SHP77 treated with DMSO at 0.1 percent for 48 hours (cell line): Measurements from ENCODE around the gene RAB11A.

Source experiments
- DNase-seq: peaks from one replicate; lab custom pipeline; 2025; lab: John Stamatoyannopoulos, UW

RAB11A gene

DNA sequence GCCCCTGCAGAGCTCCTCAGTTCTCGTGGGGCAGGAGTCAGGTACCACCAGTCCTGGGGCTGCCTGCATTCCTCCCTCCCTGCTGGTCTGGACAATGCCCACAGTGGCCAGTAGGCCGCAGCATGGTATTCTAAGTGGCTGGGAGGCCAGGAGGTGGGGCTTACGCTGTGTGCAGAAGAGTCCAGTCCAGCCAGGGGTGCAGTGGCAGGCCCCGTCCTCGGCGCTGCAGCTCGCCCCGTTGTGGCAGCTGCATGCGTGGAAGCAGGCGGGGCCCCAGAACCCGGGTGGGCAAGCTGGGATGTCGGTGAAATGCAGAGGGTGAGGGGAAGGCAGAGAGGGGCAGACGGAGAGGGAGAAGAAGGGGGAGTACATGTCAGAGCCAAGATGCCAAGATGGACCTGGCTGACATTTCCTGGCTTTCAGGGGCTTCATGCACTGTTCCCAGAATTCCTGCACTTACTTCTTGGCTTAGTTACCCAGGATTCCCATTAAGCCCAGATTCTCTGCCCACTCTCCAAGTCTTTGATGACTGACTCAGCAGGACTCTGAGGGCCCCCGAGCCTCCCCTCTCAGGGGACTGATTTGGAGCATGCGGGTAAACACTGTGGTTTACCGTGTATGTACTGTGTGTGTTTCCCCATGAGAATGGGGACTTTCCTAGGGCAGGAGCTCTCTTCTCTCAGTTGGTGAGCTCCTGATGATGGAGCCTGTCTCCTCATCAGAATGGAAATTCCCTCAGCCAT, 47.5 kb downstream of the RAB11A start:
- DNase-seq, result peak; percentile 69

DNA sequence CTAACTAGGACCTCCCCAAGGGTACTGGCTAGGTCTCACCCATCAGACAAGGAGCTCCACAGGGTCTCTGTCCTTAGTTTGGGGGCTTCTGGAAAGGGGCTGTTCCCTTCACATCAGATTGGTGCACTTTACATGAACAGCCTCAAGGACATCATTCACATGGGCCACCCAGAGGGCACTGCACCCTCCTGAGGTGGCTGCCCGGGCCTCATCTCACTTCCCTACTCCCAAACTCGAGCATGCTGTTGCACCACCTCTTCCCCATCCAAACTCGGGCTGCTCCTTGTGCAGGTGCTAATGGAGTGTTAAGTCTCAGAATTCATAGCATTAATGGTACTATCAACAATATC, 48.1 kb downstream of the RAB11A start:
- DNase-seq, result no peak

- DNase-seq, result no peak
These were observed 48.6 kb downstream of the RAB11A start for GRCh38 chr15:65917936-65918335.

- DNase-seq, result no peak
These were observed 49.1 kb downstream of the RAB11A start for GRCh38 chr15:65918357-65918920.

DNA sequence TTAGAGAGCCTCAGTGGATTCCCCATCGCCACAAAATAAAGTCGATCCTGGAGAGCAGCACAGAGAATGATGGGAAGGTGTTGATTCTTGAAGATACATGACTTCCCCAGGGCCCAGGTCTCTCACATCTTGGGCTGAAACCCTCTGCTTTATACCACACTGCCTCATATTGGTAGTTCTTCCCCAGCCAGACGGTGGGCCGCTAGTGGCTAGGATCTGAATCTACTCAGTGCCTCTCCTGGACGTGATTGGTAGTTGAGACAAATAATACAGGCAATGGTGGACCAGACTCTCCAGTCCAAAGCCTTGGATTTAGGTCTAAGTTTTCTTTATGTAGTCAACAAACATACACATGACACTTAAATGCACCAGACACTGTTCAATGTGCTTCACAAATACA, 49.7 kb downstream of the RAB11A start:
- DNase-seq, result no peak

DNA sequence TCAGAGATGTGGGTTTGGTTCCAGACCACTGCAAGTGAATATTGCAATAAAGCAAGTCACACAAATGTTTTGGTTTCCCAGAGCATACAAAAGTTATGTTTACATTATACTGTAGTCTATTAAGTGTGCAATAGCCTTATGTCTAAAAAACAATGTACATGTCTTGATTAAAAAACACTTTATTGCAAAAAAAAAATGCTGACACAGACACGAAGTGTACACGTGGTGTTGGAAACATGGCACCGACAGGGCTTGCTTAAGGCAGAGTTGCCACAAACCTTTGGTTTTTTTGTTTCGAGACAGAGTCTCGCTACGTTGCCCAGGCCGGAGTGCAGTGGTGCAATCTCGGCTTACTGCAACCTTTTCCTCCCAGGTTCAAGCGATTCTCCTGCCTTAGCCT, 50.1 kb downstream of the RAB11A start:
- no peak for DNase-seq

DNA sequence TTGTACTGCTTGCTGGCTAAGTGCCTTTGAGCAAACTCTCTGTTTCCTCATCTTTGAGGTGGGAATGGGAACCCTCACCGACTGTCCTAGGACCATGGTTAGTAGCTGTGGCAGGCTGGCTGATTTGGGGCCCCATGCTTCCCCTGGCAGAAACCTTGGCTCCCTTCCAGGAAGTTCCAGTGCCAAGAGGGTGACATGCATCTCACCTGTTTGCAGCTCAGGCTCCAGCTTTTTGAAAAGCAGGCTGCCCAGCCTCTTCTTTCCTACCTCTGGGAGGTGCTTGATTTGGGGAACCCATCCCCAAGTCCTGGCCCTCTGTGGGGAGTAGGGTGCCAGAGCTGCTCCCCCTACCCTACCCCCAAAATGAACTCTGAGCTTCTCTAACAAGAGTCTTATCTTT, 50.8 kb downstream of the RAB11A start:
- peak; percentile 15 for DNase-seq

DNA sequence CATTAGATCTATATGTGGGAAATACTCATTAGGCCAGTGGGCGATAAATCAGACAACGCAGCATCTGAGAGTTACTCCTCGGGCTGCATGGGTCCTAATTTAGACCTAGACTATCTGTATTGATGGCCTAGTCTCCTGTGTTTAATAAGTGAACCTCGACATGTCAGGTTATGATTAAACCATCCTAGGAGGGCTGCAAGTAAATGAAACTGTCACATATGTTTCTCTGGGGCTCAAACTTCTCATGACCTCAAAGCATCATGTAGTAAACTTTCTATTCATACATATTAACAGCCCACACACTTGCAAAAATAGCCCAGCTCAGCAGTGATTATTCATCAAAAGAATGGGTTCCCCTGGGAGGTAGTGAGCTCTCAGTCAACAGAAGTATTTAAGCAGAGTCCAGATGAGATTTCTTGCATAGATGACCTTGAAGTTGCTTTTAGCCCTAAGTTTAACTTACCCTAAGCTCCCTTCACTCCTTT, 51.6 kb downstream of the RAB11A start:
- DNase-seq, result no peak

GRCh38 chr15:65921780-65922179, 52.5 kb downstream of the RAB11A start:
- DNase-seq, result no peak

GRCh38 chr15:65922621-65923020, 53.3 kb downstream of the RAB11A start:
- DNase-seq, result no peak

- DNase-seq, result no peak
These were observed 54.0 kb downstream of the RAB11A start for GRCh38 chr15:65923264-65923663.

DNA sequence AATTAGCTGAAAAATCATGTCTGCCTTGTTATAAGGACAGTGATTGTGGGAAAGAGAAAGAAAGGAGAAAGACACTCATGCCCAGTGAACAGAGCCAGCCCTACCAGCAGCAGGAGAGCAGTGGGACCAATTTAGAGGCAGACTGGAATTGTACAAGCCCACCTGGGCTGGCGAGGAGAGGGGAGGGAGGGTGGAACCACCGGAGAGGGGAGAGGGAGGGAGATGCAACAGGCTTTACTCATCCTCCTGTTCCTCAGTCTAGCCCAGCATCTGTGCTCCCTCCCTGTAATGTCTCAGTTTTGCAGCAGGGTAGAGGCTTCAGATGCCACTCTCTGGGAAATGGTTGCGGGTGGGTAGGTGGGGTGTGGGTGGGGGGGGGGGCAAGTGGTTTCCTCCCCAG, 54.7 kb downstream of the RAB11A start:
- no peak for DNase-seq

DNA sequence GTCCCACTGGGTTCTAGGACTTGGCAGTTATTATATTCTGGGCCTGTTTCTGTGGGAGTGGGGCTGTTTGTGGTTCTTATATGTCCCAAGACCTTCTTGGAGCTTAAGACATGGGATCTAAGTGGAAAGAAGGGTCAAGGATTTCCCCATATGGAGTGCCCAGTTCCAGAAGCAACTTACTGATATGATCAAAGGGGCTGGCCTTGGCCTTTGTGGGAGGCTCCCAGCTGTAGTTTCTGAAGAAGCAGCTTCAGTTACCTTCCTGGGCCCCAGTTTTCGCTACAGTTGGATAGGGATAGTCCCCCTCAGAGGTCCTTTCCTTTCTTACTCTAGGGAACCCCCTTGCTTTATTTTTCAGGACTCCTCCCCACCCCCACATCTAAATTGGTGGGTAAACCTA, 56.0 kb downstream of the RAB11A start:
- no peak for DNase-seq

DNA sequence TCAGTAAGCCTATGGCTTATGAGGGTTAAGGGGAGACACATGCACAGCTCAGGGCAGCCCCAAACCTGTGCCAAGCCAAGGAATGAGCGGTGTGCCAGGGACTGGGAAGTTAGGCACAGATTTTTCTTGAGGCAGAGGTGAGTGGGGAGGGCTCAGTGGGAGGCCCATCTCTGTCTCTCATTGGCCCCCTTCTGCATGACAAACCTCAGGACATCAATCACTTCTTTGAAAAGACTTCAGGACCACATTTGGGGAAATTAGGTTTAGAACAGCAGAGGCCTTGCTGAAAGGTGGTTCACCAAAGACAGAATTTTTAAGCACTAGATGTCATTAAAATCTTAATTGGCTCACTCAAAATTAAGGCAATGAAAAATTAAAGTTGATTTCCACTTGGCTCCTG, 57.2 kb downstream of the RAB11A start:
- no peak for DNase-seq

- no peak for DNase-seq
These were observed 57.6 kb downstream of the RAB11A start for GRCh38 chr15:65926899-65927298.

- DNase-seq, result no peak
These were observed 58.3 kb downstream of the RAB11A start for GRCh38 chr15:65927545-65927944.

GRCh38 chr15:65929573-65929972, 60.3 kb downstream of the RAB11A start:
- DNase-seq, result no peak

GRCh38 chr15:65930134-65930533, 60.8 kb downstream of the RAB11A start:
- DNase-seq, result no peak

GRCh38 chr15:65931221-65931620, 61.9 kb downstream of the RAB11A start:
- DNase-seq, result no peak

DNA sequence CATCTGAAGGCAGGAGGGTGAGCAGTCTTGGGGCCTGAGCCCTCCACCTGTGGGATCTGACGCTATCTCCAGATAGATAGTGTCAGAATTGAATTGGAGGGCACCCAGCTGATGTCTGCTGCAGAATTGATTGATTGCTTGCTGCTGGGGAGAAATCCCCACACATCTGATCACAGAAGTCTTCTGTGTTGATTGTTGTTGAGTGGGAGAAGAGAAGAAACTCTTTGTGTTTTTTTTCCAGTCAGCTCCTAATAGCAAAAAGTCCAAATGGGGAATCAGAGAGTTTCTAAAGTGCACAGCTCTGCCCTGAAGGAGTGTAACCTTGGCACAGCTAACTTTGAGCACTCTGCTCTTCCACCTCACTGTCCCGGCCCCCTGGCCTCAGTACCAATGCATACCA, 66.1 kb downstream of the RAB11A start:
- no peak for DNase-seq

DNA sequence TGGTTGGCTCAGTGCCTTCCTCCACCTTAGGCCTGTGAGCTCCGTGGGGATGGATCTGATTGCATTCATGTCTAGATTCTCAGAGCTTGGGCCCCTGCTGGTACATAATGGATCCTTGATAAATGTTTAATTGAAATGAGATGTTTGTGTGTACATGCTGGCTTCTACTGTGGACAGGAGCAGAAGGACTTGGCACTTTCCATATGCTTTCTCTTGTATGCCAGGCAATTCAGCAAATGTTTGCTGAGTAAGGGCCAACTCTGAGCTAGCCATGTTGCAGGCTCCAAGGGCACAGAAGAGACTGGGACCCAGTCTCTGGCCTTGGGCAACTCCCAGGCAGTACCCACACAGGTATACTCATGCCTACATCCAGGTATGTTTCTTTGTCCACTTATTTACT, 67.0 kb downstream of the RAB11A start:
- DNase-seq, result no peak

- DNase-seq, result no peak
These were observed 67.8 kb downstream of the RAB11A start for GRCh38 chr15:65937054-65937453.

DNA sequence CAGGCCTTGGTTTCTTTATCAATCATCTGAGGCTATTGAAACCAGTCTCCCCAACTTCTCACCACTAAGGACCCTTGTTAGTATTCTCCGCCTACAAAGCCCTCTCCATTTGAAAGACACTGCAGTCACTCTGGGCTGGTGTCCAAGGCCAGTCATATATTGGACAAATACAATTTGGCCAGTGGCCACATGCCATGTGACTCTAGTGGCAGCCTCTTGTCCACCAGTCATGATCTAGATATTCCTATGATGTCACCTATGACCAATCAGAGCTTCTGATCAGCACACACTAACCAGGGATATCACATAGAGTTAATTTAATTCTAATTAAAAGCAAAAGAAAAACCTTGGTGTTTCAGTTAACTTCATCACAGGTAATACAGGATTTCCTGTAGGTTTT, 68.2 kb downstream of the RAB11A start:
- DNase-seq, result peak; percentile 88

- no peak for DNase-seq
These were observed 69.3 kb downstream of the RAB11A start for GRCh38 chr15:65938604-65939003.
